CD4-positive, alpha-beta T cell treated with Interferon alpha-2 for 1 hour (primary cell): ENCODE measurements around the gene SMCR8.
"Not testable (repeated sequence)": the region's sequence is repeated elsewhere in the genome, so short reads cannot be mapped to it uniquely, and the experiment has no call there.

Experiments
- DNase-seq, 2 donors: peaks; one replicate each; pipeline ENCODE4 v3.0.0-alpha.2; 2020 to 2022

The SMCR8 gene, protein sequence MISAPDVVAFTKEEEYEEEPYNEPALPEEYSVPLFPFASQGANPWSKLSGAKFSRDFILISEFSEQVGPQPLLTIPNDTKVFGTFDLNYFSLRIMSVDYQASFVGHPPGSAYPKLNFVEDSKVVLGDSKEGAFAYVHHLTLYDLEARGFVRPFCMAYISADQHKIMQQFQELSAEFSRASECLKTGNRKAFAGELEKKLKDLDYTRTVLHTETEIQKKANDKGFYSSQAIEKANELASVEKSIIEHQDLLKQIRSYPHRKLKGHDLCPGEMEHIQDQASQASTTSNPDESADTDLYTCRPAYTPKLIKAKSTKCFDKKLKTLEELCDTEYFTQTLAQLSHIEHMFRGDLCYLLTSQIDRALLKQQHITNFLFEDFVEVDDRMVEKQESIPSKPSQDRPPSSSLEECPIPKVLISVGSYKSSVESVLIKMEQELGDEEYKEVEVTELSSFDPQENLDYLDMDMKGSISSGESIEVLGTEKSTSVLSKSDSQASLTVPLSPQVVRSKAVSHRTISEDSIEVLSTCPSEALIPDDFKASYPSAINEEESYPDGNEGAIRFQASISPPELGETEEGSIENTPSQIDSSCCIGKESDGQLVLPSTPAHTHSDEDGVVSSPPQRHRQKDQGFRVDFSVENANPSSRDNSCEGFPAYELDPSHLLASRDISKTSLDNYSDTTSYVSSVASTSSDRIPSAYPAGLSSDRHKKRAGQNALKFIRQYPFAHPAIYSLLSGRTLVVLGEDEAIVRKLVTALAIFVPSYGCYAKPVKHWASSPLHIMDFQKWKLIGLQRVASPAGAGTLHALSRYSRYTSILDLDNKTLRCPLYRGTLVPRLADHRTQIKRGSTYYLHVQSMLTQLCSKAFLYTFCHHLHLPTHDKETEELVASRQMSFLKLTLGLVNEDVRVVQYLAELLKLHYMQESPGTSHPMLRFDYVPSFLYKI

DNA sequence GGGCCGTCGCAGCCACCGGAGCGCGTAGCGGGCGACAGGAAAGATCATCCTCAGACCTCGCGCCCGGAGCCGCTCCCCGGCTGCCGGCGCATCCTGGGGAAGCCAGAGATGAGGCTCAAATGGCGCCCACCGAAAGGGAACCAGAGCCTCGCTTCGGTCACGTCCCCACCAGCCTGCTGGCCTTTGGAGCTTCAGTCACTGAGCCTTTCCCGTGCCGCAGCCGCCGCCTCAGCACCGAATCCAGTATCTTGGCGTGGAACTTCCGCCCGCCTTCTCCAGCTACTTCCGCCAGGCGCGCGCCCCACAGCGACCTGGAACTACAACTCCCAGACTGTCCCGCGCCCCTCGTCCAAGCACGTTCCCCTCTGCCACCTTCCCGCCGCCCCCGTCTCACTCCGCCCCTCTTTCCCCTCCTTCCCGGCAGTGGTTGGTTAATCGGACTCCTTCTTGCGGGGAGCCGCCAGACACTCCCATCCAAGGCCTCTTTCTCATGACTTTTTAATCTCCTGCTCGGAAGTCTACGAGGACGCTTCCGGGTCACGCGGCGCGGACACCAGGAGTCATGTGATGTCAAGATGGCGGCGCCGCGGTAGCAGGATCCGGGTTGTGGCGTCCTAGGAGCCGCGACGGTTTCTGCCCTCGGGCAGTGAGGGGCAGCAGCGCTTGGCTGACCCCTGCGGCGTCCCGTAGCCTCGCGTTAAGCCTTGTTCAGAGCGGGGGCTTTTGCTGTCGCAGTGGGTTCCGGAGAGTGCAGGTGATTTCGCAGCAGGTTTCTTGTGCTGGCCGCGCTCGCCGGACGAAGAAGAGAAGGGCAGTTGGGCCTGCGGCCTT is at the start of gene SMCR8, which contains the start of gene TOP3A:
Gene SMCR8 (plus strand): TSS at position 563 of the 831 bp plus-strand sequence. CDS start 497 bp downstream, outside the sequence.
Gene TOP3A (minus strand): TSS at position 264 of the 831 bp plus-strand sequence. CDS start 216 bp downstream, at position 48.
- DNase-seq, result peak; percentile 97 to 98

DNA sequence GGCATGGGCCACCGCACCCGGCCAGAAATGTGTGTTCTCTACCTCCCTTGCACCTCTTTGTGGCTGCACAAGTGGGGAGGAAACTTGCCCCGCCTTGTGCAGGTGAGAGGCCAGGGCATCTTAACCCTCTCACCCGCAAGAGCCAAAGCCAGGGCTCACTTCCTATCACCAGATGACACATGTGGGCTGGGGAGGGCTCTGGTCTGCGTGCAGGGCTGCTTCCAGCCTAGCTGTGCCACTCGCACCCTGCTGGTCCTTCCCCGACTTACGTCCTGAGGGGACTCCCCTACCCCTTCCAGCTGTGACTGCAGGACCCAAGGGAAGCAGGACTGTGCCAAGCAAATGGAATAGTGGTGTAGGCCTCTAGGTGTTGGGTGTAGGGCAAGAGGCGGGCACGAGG is 47.7 kb upstream of the SMCR8 start:
- no peak for DNase-seq

DNA sequence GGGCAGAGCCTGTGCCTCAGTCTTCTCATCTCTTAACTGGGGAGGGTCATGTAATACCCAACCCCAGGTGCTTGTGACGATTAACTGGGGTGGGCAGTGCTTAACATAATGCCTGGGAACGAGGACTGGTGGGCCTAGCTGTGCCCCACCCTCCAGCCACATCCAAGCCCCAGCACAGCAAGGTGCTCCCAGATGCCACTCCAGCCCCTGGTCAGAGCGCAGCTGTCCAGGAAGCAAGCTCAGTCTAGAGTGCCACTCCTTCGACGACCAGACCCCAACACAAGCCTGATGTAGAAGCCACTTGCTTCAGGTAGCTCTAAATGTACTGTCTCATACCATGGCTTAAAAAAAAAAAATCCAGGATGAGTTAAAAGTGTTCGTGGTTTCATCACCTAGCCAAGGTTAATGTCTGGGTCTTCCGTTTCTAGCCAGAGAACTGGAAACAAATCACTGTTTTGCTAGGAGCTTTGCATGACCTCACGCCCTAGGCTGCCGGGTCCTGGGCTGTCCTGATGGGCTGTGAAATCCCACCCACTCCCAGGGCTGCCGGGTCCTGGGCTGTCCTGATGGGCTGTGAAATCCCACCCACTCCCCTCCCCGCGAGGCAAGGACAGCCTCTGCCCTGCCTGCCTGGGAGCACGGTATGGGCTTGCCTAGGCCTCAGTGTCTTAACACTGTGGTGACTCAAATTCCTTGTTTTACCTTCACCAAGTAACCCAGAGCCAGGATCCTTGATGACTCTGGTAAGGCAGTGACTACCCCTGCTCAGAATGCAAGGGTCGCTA is 47.0 kb upstream of the SMCR8 start:
- no peak for DNase-seq

DNA sequence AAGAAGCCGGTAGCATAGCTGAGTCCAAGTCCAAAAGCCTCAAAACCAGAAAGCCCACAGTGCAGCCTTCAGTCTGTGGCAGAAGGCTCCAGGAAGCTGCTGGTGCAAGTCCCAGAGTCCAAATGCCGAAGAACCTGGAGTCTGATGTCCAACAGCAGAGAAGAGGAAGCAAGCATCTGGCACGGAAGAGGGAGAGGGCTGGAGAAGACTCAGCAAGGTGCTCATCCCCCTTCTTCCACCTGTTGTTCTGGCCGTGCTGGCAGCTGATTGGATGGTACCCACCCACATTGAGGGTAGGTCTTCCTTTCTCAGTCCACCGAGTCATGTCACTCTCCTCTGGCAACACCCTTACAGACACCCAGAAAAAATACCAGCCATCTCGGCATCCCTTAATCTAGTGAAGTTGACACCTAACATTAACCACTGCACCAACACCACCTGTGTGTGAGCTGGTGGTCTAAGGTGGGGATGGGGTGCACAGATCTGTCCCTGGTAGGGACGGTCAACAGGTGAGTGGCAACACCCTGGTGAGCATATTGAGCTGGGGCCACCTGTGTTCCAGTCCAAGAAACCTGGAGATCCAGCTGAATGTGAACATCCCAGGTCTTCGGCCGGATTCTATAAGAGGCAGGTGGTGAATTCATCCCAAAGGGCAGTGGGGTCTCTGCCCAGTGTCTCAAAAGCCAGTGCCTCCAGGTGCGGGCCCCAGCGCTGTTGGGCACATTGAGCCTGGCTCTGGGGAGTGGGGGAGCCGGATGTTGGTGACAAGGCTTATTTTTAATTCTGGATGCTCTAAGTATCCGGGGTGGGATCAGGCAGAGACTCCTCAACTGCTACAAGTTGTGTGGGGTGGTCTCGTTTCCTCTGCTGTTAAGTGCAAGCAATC is 44.8 kb upstream of the SMCR8 start:
- DNase-seq, result no peak

DNA sequence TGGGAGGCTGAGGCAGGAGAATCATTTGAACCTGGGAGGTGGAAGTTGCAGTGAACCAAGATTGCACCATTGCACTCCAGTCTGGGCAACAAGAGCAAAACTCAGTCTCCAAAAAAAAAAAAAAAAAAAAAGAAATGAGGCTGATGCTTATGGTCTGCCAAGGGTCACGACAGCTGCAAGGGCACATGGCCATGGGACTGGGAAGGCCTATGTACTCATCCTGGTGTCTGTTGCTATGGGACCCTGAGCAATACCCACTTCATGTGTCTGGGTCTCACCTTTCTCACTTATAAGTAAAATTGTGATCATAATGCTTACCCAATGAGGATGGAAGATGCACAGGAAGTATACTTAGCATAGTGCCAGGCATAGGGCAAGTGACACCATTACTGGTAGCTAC is 38.0 kb upstream of the SMCR8 start:
- no peak for DNase-seq

DNA sequence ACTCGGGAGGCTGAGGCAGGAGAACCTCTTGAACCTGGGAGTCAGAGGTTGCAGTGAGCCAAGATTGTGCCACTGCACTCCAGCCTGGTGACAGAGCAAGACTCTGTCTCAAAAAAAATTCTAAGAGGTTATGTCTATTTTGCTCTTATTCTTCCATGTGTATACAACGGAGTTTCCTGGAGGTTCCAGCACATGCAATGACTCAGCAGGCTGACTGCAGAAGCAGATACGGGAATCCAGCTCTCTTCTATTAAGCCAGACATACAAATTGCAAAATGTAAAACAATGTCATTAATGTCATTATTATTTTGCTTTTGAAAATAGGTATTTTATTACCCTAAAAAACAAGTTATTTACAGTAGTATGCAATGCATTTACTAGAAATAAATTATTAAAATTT is 36.2 kb upstream of the SMCR8 start:
- no peak for DNase-seq

DNA sequence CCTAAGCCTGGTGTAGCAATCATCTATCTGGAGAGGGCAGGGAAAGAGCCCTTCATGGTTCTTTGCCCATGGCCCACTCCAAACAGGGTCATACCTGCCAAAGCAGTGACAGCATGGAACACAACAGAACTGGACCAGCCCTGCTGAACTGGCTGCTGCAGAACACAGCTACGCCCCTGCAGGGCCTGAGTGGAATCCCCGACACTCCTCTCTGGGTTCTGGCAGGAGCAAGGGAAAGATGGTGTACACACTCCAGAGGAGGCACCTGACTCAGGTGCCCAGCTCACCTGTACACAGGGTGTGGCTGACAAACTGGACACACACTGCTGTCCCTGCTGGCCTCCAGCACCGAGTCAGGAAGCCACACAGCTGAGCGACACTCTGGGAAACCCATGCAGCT is 34.8 kb upstream of the SMCR8 start:
- DNase-seq, result no peak

DNA sequence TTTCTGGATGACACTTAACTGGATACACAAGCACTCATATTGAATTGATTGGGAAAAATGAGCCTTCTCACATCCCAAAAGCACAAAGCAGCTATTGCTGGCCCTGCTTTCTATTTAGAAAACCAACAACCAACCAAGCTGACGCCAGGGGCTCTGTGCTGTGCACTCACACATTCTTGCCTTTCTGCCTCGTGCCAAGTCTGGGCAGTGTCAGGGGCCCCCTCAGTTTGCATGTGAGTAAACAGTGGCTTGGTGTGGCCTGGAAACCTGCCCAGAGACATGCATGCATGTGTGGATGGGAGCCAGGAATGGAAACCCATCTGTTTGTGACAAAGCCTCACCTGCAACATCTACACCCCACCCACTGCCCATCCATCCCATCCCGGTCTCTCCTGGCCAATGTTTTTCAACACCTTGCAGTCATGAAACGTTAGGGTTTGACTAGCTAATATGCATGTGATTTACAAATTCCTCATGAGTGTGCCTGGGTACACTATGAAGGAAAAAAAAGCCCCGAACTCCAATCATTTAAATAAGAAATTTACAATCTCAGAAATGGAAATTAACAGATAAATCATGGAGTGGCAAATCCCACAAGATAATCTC is 34.2 kb upstream of the SMCR8 start:
- no peak for DNase-seq

DNA sequence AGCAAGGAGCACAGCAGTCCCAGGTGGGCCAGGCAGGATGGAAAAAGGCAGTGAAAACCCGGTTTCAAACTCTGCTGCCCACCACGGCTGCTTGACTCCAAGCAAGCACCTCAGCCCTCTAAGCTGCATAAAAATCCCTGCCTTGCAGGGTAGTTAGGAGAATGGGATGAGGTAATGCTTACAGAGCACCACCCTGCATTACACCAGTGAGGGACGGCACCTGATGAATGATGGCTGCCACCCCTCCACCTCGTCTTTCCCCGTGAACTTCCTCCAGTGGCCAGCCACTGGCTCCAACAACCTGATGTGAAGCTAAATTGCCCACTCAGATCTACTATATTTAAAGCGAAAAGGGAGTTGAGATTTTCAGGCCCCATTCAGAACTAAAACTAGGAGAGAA is 33.3 kb upstream of the SMCR8 start:
- no peak for DNase-seq

DNA sequence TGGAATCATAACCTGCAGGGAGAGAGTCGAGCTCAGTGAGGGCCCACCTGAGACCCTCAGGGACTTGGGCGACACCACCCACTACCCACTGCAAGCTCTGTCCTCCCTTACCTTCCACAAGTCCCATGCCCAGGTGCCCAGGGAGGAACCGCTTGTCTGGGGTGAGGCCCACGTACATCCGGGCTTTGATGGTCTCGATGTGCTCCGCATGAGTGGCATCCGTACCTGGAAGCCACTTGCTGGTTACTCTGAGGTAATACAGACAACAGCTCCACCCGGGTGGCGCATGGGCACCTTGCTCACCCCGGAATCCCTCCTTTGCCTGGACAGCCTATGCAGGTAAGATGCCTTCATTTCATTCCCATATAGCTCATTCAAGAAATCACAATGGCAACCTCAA is 29.8 kb upstream of the SMCR8 start:
- no peak for DNase-seq

DNA sequence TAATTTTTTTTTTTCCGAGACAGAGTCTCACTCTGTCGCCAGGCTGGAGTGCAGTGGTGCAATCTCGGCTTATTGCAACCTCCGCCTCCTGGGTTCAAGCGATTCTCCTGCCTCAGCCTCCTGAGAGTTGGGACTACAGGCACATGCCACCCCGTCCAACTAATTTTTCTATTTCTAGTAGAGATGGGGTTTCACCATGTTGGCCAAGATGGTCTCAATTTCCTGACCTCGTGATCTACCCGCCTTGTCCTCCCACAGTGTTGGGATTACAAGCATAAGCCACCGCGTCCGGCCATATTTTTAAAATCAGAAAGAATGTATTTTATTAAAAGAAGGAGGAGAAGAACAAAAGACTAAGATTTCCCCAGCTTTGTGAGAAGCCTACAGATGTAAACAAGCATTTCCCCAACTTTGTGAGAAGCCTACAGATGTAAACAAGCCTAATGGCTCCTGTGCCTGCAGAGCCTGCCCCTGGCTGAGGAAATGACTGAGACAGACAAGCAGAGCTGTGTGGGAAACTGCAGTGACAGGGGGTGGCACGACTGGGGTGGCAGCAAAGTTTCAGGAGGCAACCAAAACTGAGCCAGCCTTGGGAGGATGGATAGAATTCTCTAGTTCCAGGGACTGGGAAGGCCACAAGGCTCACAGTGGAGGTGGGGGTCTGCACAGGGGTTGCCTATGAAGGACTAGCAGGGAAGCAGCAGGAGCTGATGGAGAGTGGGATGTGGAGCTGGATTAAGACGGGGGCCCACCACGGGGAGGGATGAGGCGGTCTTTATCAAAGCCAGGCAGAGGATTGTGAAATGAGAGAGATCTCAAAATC is 23.2 kb upstream of the SMCR8 start:
- DNase-seq, result no peak

DNA sequence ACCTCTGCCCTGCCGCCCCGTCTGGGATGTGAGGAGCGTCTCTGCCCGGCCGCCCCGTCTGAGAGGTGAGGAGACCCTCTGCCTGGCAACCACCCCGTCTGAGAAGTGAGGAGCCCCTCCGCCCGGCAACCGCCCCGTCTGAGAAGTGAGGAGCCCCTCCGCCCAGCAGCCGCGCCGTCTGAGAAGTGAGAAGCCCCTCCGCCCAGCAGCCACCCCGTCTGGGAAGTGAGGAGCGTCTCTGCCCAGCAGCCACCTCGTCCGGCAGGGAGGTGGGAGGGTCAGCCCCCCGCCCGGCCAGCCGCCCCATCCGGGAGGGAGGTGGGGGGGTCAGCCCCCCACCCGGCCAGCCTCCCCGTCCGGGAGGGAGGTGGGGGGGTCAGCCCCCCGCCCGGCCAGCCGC is 17.0 kb upstream of the SMCR8 start:
- DNase-seq, result not testable (repeated sequence)

DNA sequence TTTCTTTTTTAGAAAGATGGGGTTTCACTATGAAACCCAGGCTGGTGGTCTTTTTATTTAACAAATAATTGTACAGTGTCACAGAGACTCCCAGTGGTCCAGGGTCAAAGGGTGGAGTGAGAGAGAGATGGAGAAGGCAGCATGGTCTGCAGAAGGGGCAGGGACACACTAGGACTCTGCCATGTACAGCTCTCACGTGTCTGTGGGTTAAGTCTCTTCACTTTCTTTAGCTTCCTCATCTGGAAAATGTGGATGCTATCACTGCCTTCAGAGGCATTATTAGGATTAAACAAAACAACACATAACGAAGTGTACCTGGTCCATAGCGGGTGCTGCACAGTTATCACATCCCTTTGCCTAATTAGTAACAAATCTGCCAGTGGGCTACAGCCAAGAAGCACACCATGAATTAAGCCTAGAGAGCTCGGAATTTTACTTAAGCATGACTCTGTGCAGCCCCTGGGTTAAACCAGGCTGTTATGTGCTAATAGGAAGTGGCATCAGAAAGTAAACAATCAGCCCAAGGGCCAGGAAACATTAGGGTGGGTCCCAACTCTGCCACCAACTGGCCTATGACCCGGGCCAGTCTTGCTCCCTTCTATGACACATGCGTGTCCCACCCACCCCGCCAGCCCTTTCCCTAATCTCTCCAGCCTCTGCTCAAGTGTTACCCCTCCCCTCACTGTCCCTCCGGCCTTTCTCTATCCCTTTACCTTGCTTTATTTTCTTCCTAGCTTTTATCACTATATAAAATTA is 14.2 kb upstream of the SMCR8 start:
- peak in 1 of 2 donors; percentile 6 for DNase-seq

DNA sequence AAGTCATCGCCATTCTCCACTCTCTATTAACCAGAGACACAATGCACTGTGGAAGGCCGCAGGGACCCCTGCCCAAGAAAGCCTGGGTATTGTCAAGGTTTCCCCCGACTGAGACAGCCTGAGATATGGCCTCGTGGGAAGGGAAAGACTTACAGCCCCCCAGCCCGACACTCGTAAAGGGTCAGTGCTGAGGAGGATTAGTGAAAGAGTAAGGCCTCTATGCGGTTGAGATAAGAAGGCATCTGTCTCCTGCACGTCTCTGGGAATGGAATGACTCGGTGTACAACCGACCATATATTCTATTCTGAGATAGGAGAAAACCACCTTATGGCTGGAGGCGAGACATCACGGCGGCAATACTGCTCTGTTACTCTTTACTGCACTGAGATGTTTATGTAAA is 11.9 kb upstream of the SMCR8 start:
- DNase-seq, result not testable (repeated sequence)

DNA sequence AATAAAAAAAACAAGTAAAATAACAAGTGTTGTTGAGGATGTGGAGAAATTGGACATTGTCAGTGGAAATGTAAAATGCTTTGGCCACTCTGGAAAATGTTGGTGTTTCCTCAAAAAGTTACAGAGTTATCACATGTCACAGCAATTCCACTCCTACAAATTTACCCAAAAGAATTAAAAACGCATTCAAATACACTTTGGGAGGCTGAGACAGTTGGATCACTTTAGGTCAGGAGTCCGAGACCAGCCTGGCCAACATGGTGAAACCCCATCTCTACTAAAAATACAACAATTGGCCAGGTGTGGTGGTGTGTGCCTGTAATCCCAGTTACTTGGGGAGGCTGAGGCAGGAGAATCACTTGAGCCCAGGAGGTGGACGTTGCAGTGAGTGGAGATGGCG is 5.9 kb upstream of the SMCR8 start:
- DNase-seq, result no peak

DNA sequence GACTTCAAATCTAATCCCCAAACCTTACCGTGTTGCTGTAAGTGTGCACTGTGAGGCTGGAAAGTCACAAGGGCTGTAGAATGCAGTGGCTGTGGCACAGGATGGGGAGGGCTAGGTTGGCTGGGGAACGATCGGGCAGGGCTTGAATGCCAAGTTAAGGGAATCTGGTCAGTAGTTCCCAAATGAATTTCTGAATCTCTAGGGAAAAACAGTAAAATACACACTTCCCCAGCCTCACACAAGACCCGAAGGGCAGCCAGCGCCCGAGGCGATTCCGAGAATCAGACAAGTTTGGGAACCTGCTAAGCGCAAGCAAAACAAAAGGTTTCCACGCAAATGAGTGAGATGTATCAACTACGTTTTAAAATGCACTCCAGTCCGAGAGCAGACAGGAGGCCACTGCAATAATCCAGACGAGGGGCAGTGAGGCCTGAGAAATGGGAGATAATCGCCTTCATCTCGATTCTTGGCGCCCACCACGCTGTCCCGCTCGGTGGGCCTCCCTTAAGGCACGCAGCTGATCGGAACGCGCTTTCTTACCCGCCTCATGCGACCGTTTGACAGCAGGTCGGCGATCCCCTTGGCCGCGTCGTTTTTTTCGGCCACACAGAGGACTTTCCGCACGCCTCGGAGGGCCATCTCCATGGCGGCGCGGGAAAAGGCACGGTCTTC is 898 bp upstream of the SMCR8 start:
- DNase-seq, result peak in 1 of 2 donors; percentile 12

DNA sequence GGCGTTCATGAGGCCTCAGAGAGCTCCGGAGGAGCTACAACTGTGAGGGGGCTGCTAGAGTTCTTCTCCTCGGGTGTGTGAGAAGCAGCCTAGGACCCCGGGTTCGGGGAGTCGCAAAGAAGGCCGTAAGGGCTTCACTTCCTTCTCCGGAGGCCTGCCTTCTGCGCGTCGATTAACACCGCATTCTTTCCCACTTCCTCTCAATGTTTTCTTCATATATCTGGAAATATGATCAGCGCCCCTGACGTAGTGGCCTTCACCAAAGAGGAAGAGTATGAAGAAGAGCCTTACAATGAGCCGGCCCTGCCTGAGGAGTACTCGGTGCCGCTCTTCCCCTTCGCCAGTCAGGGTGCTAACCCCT is 449 bp downstream of the SMCR8 start:
- peak; percentile 56 to 58 for DNase-seq

DNA sequence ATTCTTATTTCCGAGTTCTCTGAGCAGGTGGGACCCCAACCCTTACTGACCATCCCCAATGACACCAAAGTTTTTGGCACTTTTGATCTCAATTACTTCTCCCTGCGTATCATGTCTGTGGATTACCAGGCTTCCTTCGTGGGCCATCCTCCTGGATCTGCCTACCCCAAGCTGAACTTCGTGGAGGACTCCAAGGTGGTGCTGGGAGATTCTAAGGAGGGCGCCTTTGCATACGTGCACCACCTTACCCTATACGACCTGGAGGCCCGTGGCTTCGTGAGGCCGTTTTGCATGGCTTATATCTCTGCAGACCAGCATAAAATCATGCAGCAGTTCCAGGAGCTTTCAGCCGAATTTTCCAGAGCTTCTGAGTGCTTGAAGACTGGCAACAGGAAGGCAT is 868 bp downstream of the SMCR8 start:
- no peak for DNase-seq
